H9 (cell line): Measurements from ENCODE around the gene KIRREL3. TPM values are rescaled to one million over a fixed set of nuclear protein-coding genes. Genes with fewer than 3 reads are reported as not detected.

Experiments used
- DNase-seq: peaks from one replicate; pipeline ENCODE4 v3.0.0-alpha.2; 2017
- H2AFZ ChIP-seq: one replicate; pipeline ENCODE4 v1.6.1; 2013; ENCODE audit warnings: mild to moderate bottlenecking, low read length, control low read depth, moderate library complexity
- H2AK5ac ChIP-seq: 2 replicates; pipeline ENCODE4 v1.6.1; 2013; ENCODE audit warnings: low read length, control low read depth, mixed read lengths; ENCODE audit not compliant: insufficient read length
- H2BK120ac ChIP-seq: one replicate; pipeline ENCODE4 v1.6.1; 2013; ENCODE audit warnings: low read depth, mild to moderate bottlenecking, low read length, control low read depth, inconsistent platforms; ENCODE audit not compliant: poor library complexity, severe bottlenecking
- H2BK12ac ChIP-seq: 2 replicates; pipeline ENCODE4 v1.6.1; 2013; ENCODE audit warnings: low read length, control low read depth, mixed read lengths, low read depth; ENCODE audit not compliant: insufficient read length
- H2BK15ac ChIP-seq: 2 replicates; pipeline ENCODE4 v1.6.1; 2013; ENCODE audit warnings: low read depth, low read length, control low read depth
- H2BK20ac ChIP-seq: one replicate; pipeline ENCODE4 v1.6.1; 2013; ENCODE audit warnings: low read depth, mild to moderate bottlenecking, low read length, control low read depth, inconsistent platforms; ENCODE audit not compliant: poor library complexity, severe bottlenecking
- H2BK5ac ChIP-seq: 2 replicates; pipeline ENCODE4 v1.6.1; 2013; ENCODE audit warnings: low read length, control low read depth, mixed read lengths; ENCODE audit not compliant: insufficient read length
- H3K14ac ChIP-seq: 2 replicates; pipeline ENCODE4 v1.6.1; 2013; ENCODE audit warnings: low read length, control low read depth; ENCODE audit not compliant: insufficient read depth
- H3K18ac ChIP-seq: 2 replicates; pipeline ENCODE4 v1.6.1; 2013; ENCODE audit warnings: low read depth, mild to moderate bottlenecking, mixed read lengths, low read length, control low read depth; ENCODE audit not compliant: insufficient read length
- H3K23ac ChIP-seq: 2 replicates; pipeline ENCODE4 v1.6.1; 2013; ENCODE audit warnings: low read length, control low read depth, mixed read lengths, low read depth; ENCODE audit not compliant: insufficient read length
- H3K23me2 ChIP-seq: 2 replicates; pipeline ENCODE4 v1.6.1; 2013; ENCODE audit warnings: low read depth, mild to moderate bottlenecking, mixed read lengths, low read length, control low read depth; ENCODE audit not compliant: insufficient read length, poor library complexity, severe bottlenecking
- H3K27ac ChIP-seq: 2 replicates; pipeline ENCODE4 v1.5.1; 2013; ENCODE audit warnings: low read length, control low read depth, mixed read lengths, low read depth; ENCODE audit not compliant: insufficient read length
- H3K27me3 ChIP-seq: 2 replicates; pipeline ENCODE4 v1.6.1; 2013; ENCODE audit warnings: low read length, control low read depth, inconsistent platforms; ENCODE audit not compliant: insufficient read depth
- H3K4ac ChIP-seq: 2 replicates; pipeline ENCODE4 v1.6.1; 2013; ENCODE audit warnings: low read depth, mild to moderate bottlenecking, control low read depth, inconsistent platforms, low read length, moderate library complexity
- H3K4me1 ChIP-seq: 2 replicates; pipeline ENCODE4 v1.6.1; 2013; ENCODE audit warnings: low read length, control low read depth, inconsistent platforms; ENCODE audit not compliant: insufficient read depth
- H3K4me2 ChIP-seq: 2 replicates; pipeline ENCODE4 v1.6.1; 2013; ENCODE audit warnings: low read length, control low read depth, mixed read lengths; ENCODE audit not compliant: insufficient read length, insufficient read depth
- H3K56ac ChIP-seq: 2 replicates; pipeline ENCODE4 v1.6.1; 2013; ENCODE audit warnings: low read depth, mild to moderate bottlenecking, mixed read lengths, low read length, control low read depth; ENCODE audit not compliant: insufficient read length
- H3K79me1 ChIP-seq: 2 replicates; pipeline ENCODE4 v1.6.1; 2013; ENCODE audit warnings: low read depth, mild to moderate bottlenecking, moderate library complexity, low read length, control low read depth, inconsistent platforms; ENCODE audit not compliant: insufficient read depth, poor library complexity, severe bottlenecking
- H3K79me2 ChIP-seq: 2 replicates; pipeline ENCODE4 v1.6.1; 2013; ENCODE audit warnings: low read length, control low read depth, inconsistent platforms; ENCODE audit not compliant: insufficient read depth
- H3K9ac ChIP-seq: 2 replicates; pipeline ENCODE4 v1.6.1; 2013; ENCODE audit warnings: low read length, control low read depth, mixed read lengths; ENCODE audit not compliant: insufficient read length; ENCODE audit errors: extremely low read depth
- H3K9me3 ChIP-seq: one replicate; pipeline ENCODE4 v1.6.1; 2013; ENCODE audit warnings: low read depth, low read length, inconsistent platforms; ENCODE audit not compliant: control insufficient read depth
- H3T11ph ChIP-seq: one replicate; pipeline ENCODE4 v1.6.1; 2013; ENCODE audit warnings: mild to moderate bottlenecking, low read length, control low read depth, inconsistent platforms
- H4K20me1 ChIP-seq: one replicate; pipeline ENCODE4 v1.6.1; 2013; ENCODE audit not compliant: control insufficient read depth, insufficient read length, insufficient read depth
- H4K5ac ChIP-seq: 2 replicates; pipeline ENCODE4 v1.6.1; 2013; ENCODE audit warnings: low read depth, mild to moderate bottlenecking, mixed read lengths, low read length, control low read depth; ENCODE audit not compliant: insufficient read length
- H4K8ac ChIP-seq: replicated peaks from 2 replicates; pipeline ENCODE4 v1.6.1; 2013; ENCODE audit warnings: low read length, control low read depth, mixed read lengths, low read depth; ENCODE audit not compliant: insufficient read length
- H4K91ac ChIP-seq: 2 replicates; pipeline ENCODE4 v1.6.1; 2013; ENCODE audit warnings: low read depth, mild to moderate bottlenecking, moderate library complexity, mixed read lengths, low read length, control low read depth; ENCODE audit not compliant: insufficient read length
- H3K27ac Mint-ChIP-seq, 3 experiments: 2 replicates in 2 of 3; 3 replicates in 1 of 3; pipeline ENCODE4 v1.8.0; 2020 to 2021; ENCODE audit warnings: mixed read lengths in 3 of 3, mild to moderate bottlenecking in 1 of 3, moderate library complexity in 1 of 3
- H3K27me3 Mint-ChIP-seq: 2 replicates; pipeline ENCODE4 v1.8.0; 2021; ENCODE audit warnings: low read depth, mild to moderate bottlenecking, moderate library complexity, mixed read lengths
- H3K36me3 Mint-ChIP-seq, 3 experiments: 2 replicates in 2 of 3; 3 replicates in 1 of 3; pipeline ENCODE4 v1.8.0; 2020 to 2021; ENCODE audit warnings: low read depth in 3 of 3, mixed read lengths in 3 of 3; ENCODE audit not compliant: insufficient read depth in 1 of 3
- H3K4me1 Mint-ChIP-seq, 2 experiments: 2 replicates each; pipeline ENCODE4 v1.8.0; 2020; ENCODE audit warnings: mixed read lengths in 2 of 2
- H3K4me3 Mint-ChIP-seq, 2 experiments: 2 replicates in 1 of 2; 3 replicates in 1 of 2; pipeline ENCODE4 v1.8.0; 2020 to 2021; ENCODE audit warnings: mild to moderate bottlenecking in 2 of 2, mixed read lengths in 2 of 2, moderate library complexity in 1 of 2
- H3K9me3 Mint-ChIP-seq, 2 experiments: 2 replicates in 1 of 2; 3 replicates in 1 of 2; pipeline ENCODE4 v1.8.0; 2020; ENCODE audit warnings: mild to moderate bottlenecking in 2 of 2, mixed read lengths in 2 of 2, moderate library complexity in 1 of 2
- WGBS: extraction: QIAGEN DNeasy Blood & Tissue Kit; methylation state at CpG from one replicate; pipeline ENCODE4 v1.1.7; 2013; ENCODE audit warnings: missing lambda C conversion rate, low lambda C conversion rate, mixed read lengths; ENCODE audit not compliant: insufficient read length; ENCODE audit errors: extremely low coverage; 5-methylcytosine and 5-hydroxymethylcytosine counted together
- total RNA-seq: library from RNA; stranded (reverse); gene quantifications from 2 replicates; pipeline ENCODE4 v1.2.1, GENCODE V29; 2021
- TF ChIP-seq, protein P1 (sequence below): fragments of 200-600 bp; sonication (generic); conservative IDR thresholded peaks from 3 replicates; pipeline ENCODE4 v1.8.0; 2021; ENCODE audit warnings: antibody characterized with exemption, mild to moderate bottlenecking

KIRREL3 gene
- total RNA-seq, 1 experiment from 2014 or later: 0.17 TPM

DNA sequence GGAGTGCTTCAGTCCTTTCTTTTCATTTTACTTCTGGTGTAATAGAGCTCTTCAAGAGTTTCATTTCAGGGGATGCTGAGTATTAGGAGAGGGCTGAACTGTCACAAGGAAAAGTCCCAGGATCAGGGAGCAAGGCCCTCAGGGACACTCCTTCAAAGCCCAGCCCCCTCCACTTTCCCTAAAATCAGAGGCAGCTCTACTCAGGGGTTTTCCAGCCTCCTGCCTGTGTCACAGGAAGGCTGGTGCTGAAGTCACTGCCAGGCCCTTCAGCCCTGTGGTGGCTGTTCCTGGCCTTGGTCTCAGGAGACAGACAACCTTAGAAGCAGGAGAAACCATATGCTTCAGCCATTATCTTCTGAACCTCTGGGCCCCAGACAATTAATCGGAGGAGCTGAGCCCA, 36.4 kb upstream of the KIRREL3 start:
- H3K9ac ChIP-seq: no peak overlapping the region
- no peak overlapping the region for H3K56ac ChIP-seq
- H2BK15ac ChIP-seq: no peak overlapping the region
- no peaks in the 10 kb centered on the region for H4K20me1 ChIP-seq
- no peak overlapping the region for H2AK5ac ChIP-seq
- DNase-seq: no peak
- no peak overlapping the region for H3K27ac ChIP-seq
- H3K79me2 ChIP-seq: no peaks in the 10 kb centered on the region
- no peaks in the 10 kb centered on the region for H3K27me3 ChIP-seq
- no peak overlapping the region for H4K91ac ChIP-seq
- Mint-ChIP-seq H3K4me1 (peaks cover 17 to 26% of the 10 kb centered on the region in 2 experiments), H3K9me3 (no peaks in the 10 kb centered on the region), H3K36me3 (no peaks in the 10 kb centered on the region), H3K27ac (peak overlapping the region in 1 of 3 experiments; percentile 76; a peak in 1 of 7 replicates), H3K4me3 (no peak overlapping the region; a peak in 1 of 5 replicates), H3K27me3 (no peaks in the 10 kb centered on the region)
- no peaks in the 10 kb centered on the region for H3K9me3 ChIP-seq
- no peak overlapping the region for H2AFZ ChIP-seq
- no peaks in the 10 kb centered on the region for H3K23me2 ChIP-seq
- no peak overlapping the region for H2BK120ac ChIP-seq
- no peak overlapping the region for H3K14ac ChIP-seq
- H2BK20ac ChIP-seq: no peak overlapping the region
- no peak overlapping the region for H2BK12ac ChIP-seq
- no peak overlapping the region for H3K4ac ChIP-seq
- H4K5ac ChIP-seq: no peak overlapping the region
- no peak overlapping the region for H4K8ac ChIP-seq
- no peak overlapping the region for H3K23ac ChIP-seq
- H3T11ph ChIP-seq: no peak overlapping the region
- TF ChIP-seq, protein P1, sequence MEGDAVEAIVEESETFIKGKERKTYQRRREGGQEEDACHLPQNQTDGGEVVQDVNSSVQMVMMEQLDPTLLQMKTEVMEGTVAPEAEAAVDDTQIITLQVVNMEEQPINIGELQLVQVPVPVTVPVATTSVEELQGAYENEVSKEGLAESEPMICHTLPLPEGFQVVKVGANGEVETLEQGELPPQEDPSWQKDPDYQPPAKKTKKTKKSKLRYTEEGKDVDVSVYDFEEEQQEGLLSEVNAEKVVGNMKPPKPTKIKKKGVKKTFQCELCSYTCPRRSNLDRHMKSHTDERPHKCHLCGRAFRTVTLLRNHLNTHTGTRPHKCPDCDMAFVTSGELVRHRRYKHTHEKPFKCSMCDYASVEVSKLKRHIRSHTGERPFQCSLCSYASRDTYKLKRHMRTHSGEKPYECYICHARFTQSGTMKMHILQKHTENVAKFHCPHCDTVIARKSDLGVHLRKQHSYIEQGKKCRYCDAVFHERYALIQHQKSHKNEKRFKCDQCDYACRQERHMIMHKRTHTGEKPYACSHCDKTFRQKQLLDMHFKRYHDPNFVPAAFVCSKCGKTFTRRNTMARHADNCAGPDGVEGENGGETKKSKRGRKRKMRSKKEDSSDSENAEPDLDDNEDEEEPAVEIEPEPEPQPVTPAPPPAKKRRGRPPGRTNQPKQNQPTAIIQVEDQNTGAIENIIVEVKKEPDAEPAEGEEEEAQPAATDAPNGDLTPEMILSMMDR: no peak
- WGBS: no CpG with 5 or more reads among the region's 1 CpG
- H3K4me1 ChIP-seq: no peaks in the 10 kb centered on the region
- H3K4me2 ChIP-seq: no peak overlapping the region
- no peaks in the 10 kb centered on the region for H3K79me1 ChIP-seq
- H2BK5ac ChIP-seq: no peak overlapping the region
- no peak overlapping the region for H3K18ac ChIP-seq
